ENCODE results near the gene DDA1. TPM values are rescaled to one million over a fixed set of nuclear protein-coding genes. Genes with fewer than 3 reads are reported as not detected.
"Not testable (repeated sequence)": the region's sequence is repeated elsewhere in the genome, so short reads cannot be mapped to it uniquely, and the experiment has no call there.

Gene DDA1
- total RNA-seq, 2 experiments from 2014 or later = 37.2 to 37.5 TPM

DNA sequence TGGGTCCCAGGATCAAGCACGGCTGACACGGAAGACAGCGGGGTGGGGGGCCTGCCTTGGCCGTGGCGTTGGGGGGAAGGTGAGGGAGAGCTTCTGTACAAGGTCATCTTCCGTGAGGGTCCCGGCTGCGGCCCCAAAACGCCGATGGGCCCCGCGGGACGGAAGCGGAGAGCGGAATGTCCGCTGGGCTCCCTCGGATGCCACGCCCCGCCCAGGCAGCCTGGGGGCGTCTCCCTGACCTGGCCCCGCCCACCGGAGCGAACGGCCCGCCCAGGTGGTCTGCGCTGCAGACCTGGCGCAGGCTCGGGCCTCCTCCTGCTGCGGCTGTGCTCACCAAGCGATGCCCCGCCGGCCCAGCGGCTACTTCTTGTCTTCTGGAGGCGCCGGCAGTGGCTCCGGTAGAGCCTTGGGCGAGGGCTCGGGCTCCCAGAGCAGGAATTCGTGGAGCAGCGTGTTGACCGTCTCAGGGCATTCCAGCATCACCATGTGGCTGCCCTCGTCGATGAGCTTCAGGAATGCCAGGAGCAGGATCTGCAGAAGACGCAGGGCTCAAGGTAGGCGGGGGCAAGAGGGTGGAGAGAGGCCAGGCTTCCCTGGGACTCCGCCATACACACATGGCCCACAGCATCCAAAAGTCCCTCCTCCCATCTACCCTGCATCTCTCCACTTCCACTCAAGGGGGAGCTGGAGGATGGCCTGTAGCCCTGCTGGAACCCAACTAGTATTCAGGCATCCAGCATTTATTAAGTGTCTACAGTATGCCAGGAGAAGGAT lies 16.9 kb upstream of the DDA1 start:
- intact Hi-C loops (cut with micrococcal nuclease) = loop anchor here (1.0 kb wide), 1 partner anchor 94 kb away; no protein-coding TSS in a partner anchor
- Mint-ChIP-seq H3K9me3 (no peaks in the 10 kb centered on the region), H3K27ac (peak overlapping the region; percentile 28), H3K36me3 (no peaks in the 10 kb centered on the region), H3K4me3 (peak overlapping the region; percentile 86), H3K27me3 (peaks cover 3% of the 10 kb centered on the region), H3K4me1 (ENCODE audit: low read depth) (peaks cover 9% of the 10 kb centered on the region)
- DNase-seq = peak; percentile 86
- CTCF ChIA-PET = interaction anchor here (0.6 to 3.4 kb wide), 14 partner anchors 10 to 197 kb away, joined by 3 to 24 read pairs (median 4); partner anchors contain the start of genes ABHD8, ANKLE1, ANO8 and BABAM1
- POLR2A ChIA-PET = interaction anchor here (0.6 to 1.2 kb wide), 3 partner anchors 13 to 58 kb away, joined by 3 to 4 read pairs (median 3); partner anchors contain the start of gene MRPL34

DNA sequence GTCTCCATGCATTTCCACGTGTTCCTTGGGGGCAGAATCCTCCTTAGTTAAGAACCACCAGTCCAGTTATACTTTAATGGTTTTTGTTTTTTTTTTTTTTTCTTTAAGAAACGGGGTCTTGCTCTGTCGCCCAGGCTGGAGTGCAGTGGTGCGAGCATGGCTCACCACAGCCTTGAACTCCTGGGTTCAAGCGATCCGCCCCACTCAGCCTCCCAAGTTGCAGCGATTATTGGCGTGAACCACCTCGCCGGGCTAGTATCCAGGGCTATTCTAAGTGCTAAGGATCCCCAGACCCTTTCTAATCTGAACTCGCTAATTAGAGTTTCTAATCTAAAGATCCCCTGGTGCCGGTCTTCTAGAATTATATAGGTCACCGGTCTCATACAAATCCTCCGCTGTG lies 15.8 kb upstream of the DDA1 start:
- no peak for DNase-seq
- Mint-ChIP-seq H3K27ac (no peak overlapping the region), H3K36me3 (peaks cover 3% of the 10 kb centered on the region), H3K4me1 (ENCODE audit: low read depth) (peaks cover 9% of the 10 kb centered on the region), H3K9me3 (peaks cover 4% of the 10 kb centered on the region), H3K27me3 (peaks cover 3% of the 10 kb centered on the region), H3K4me3 (no peak overlapping the region)
- ChIA-PET CTCF (interaction anchor here (0.7 to 3.4 kb wide), 9 partner anchors 10 to 199 kb away, joined by 3 to 24 read pairs (median 11); partner anchors contain the start of genes ABHD8, ANKLE1, ANO8 and BABAM1), POLR2A (no interaction called here)
- intact Hi-C loops (cut with micrococcal nuclease) = no loop called here

DNA sequence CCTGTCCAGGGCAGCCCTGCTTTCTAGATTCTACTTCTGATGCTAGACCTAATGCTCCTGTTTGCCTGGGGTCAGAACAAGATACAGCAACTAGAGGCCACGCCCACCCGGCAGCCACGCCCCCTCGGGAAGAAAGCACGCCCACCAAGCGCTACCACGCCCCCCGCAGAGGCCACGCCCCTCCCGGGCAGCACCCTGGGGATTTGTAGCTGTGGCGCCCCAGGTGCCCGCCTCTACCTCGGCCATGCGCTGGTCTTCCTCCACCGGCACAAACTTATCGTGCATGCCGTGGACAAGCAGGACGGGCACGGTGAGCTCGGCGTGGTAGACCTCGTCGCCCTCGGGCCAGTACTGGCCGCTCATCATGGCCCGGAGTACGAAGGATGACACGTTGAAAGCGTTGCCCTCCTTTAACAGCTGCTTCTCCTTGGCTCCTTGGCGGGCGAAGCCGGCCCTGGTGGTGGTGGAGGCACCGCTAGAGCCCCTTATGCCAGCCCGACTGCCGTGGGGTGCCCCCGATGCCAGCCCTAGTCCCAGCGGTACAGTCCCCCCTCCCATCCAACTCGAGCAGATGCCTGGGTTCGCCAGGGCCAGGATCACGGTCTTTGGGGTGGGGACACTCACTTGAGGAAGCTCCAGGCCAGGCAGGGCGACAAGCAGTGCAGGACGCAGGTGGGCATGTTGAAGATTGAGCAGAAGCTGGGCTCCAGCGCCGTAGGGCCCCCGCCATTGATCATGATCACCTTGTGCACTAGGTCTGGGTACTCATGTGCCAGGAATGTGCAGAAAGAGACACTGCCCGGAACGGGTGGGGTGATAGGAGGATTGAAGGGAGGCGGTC lies 15.1 kb upstream of the DDA1 start:
- Mint-ChIP-seq H3K36me3 (peaks cover 3% of the 10 kb centered on the region), H3K4me1 (ENCODE audit: low read depth) (peaks cover 9% of the 10 kb centered on the region), H3K27me3 (peaks cover 2% of the 10 kb centered on the region), H3K9me3 (peaks cover 4% of the 10 kb centered on the region), H3K27ac (no peak overlapping the region), H3K4me3 (no peak overlapping the region)
- ChIA-PET CTCF (interaction anchor here (0.5 to 3.7 kb wide), 4 partner anchors 11 to 106 kb away, joined by 3 to 24 read pairs (median 12); partner anchors contain the start of gene MRPL34), POLR2A (interaction anchor here (0.6 to 0.9 kb wide), 2 partner anchors 28 to 98 kb away, joined by 3 read pairs; partner anchors contain the start of gene BABAM1)
- intact Hi-C loops (cut with micrococcal nuclease) = no loop called here
- DNase-seq = peak; percentile 73

- H3K4me3 Mint-ChIP-seq = not testable (repeated sequence)
Observed at GRCh38 chr19:17295551-17295950, 13.8 kb upstream of the DDA1 start.

GRCh38 chr19:17296273-17296672 lies 13.1 kb upstream of the DDA1 start:
- Mint-ChIP-seq H3K4me1 (ENCODE audit: low read depth) (peaks cover 9% of the 10 kb centered on the region), H3K36me3 (peaks cover 3% of the 10 kb centered on the region), H3K4me3 (no peak overlapping the region), H3K27ac (peak overlapping the region; percentile 8), H3K9me3 (peaks cover 4% of the 10 kb centered on the region), H3K27me3 (no peaks in the 10 kb centered on the region)
- ChIA-PET POLR2A (no interaction called here), CTCF (interaction anchor here (3.7 kb wide), 1 partner anchor 9 kb away, joined by 18 read pairs; the partner anchor contains the start of gene MRPL34)
- intact Hi-C loops (cut with micrococcal nuclease) = no loop called here
- DNase-seq = peak; percentile 35

More at GRCh38 chr19:17295551-17295950, 13.8 kb upstream of the DDA1 start:
- intact Hi-C loops (cut with micrococcal nuclease); H3K27ac Mint-ChIP-seq; H3K27me3 Mint-ChIP-seq; H3K9me3 Mint-ChIP-seq; H3K36me3 Mint-ChIP-seq; H3K4me1 Mint-ChIP-seq (ENCODE audit: low read depth); DNase-seq; POLR2A ChIA-PET: not testable (repeated sequence)
- CTCF ChIA-PET = interaction anchor here (3.7 kb wide), 1 partner anchor 9 kb away, joined by 18 read pairs; the partner anchor contains the start of gene MRPL34

DNA sequence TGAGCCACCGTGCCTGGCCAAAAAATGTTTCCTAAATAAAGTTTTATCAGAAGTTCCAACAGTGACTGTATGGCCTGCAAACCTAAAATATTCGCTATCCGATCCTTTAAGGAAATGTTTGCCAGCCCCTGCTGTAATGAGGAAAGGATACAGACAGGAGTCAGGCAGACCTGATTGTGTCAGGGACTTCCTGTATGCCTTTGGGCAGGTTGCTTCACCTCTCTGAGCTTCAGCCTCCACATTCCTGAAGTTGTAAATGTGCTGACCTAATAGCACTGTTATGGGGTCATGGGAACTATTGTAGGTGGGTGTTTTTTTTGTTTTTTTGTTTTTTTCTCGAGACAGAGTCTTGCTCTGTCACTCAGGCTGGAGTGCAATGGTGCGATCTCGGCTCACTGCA lies 12.4 kb upstream of the DDA1 start:
- Mint-ChIP-seq H3K4me1 (ENCODE audit: low read depth) (peaks cover 6% of the 10 kb centered on the region), H3K27ac (no peak overlapping the region), H3K4me3 (no peak overlapping the region), H3K27me3 (no peaks in the 10 kb centered on the region), H3K36me3 (peaks cover 3% of the 10 kb centered on the region), H3K9me3 (peaks cover 4% of the 10 kb centered on the region)
- intact Hi-C loops (cut with micrococcal nuclease) = no loop called here
- ChIA-PET POLR2A (no interaction called here), CTCF (interaction anchor here (0.9 to 3.7 kb wide), 3 partner anchors 8 to 89 kb away, joined by 4 to 18 read pairs (median 12); partner anchors contain the start of gene MRPL34)
- no peak for DNase-seq

DNA sequence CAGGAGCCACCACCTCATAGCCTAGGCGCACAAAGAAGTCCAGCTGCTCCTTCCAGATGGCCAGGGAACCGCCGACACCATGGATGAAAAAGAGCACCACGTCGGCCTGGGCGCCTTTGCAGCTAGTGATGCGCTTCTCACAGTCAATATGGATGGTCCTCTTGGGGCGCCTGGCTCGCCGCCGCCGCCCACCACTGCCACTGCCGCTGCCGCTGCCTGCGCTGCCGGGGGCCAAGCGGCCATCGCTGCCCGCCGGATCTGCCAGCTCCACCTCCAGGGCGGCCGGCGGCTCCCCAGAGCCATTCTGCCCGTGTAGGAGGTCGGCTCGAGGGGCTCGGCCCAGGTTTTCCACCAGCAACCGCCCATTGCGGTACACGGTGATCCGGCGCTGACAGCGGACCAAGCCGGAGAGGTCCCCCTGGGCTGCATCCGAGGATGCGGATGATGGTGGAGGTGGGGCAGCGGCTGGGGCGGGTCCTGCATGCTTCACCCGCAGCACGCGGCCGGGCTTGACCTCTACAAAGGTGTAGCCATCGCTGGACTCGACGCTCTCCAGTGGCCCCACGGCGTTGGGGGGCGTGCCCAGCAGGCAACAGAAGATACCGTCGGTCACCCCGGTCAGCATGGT lies 8.3 kb upstream of the DDA1 start:
- Mint-ChIP-seq H3K4me1 (ENCODE audit: low read depth) (peaks cover 27% of the 10 kb centered on the region), H3K36me3 (peaks cover 3% of the 10 kb centered on the region), H3K27me3 (no peaks in the 10 kb centered on the region), H3K4me3 (no peak overlapping the region), H3K27ac (no peak overlapping the region), H3K9me3 (peaks cover 4% of the 10 kb centered on the region)
- no peak for DNase-seq
- intact Hi-C loops (cut with micrococcal nuclease) = no loop called here
- ChIA-PET POLR2A (no interaction called here), CTCF (interaction anchor here (0.9 kb wide), 1 partner anchor 35 kb away, joined by 3 read pairs; no protein-coding TSS in a partner anchor)

DNA sequence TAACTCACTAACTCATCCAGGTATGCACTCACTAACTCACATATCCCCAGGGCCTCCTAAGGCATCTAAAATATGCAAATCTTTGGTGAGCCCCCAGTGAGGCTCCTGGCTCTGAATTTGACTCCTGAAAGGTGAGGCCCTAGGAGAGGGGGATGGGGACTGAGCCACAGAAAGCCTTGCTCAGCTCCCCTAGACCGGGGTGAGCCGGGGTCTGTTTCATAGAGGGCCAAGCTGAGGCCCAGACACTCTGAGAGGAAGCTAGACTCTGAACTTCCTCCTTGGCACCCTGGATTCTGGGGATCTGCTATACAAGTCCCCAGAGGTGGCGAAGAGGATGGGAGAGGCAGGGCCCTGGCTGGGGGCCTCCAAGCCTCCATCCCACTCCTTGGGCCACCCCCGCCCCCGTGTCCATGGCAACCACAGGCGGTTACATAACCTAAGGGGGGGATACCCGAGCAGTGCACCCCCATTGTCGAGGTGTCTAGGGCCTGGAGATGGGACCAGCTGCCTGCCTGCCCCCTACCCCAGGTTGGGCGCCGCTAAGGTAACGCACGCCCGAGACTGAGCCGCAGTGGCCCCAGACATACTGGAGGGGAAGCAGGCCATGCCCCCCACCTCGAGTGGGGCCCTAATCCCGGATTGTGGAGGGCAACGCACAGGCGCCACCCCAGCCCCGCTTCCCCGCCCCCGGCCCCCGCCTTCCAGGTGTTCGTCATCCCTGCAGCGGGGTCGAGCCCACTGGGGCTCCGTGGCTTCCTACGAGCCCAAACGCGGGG lies 6.8 kb upstream of the DDA1 start:
- no peak overlapping the region for H3K27ac Mint-ChIP-seq
- no peak for DNase-seq
- no peaks in the 10 kb centered on the region for H3K27me3 Mint-ChIP-seq
- intact Hi-C loops (cut with micrococcal nuclease) = no loop called here
- H3K9me3 Mint-ChIP-seq = peaks cover 4% of the 10 kb centered on the region
- ChIA-PET POLR2A (no interaction called here), CTCF (interaction anchor here (1.5 to 2.4 kb wide), 2 partner anchors 10 to 19 kb away, joined by 4 to 12 read pairs; no protein-coding TSS in a partner anchor)
- H3K4me1 Mint-ChIP-seq (ENCODE audit: low read depth) = peaks cover 38% of the 10 kb centered on the region
- peak overlapping the region; percentile 64 for H3K4me3 Mint-ChIP-seq
- peaks cover 3% of the 10 kb centered on the region for H3K36me3 Mint-ChIP-seq

- CTCF ChIA-PET = interaction anchor here (0.7 to 2.4 kb wide), 6 partner anchors 7 to 82 kb away, joined by 3 to 18 read pairs (median 5); partner anchors contain the start of gene BABAM1
- H3K36me3 Mint-ChIP-seq = no peaks in the 10 kb centered on the region
- H3K27me3 Mint-ChIP-seq = no peaks in the 10 kb centered on the region
- intact Hi-C loops (cut with micrococcal nuclease) = no loop called here
- POLR2A ChIA-PET = interaction anchor here (0.7 kb wide), 1 partner anchor 1233 kb away, joined by 4 read pairs; no protein-coding TSS in a partner anchor
- peaks cover under 1% of the 10 kb centered on the region for H3K9me3 Mint-ChIP-seq
- peaks cover 43% of the 10 kb centered on the region for H3K4me1 Mint-ChIP-seq (ENCODE audit: low read depth)
- H3K4me3 Mint-ChIP-seq = peak within 1 kb of the TSS; percentile 64
- DNase-seq = peak; percentile 96
- no peak within 1 kb of the TSS for H3K27ac Mint-ChIP-seq
Observed at GRCh38 chr19:17303167-17303939, 6.0 kb upstream of the DDA1 start, which contains the start of gene ABHD8. ABHD8 (minus strand) TSS chr19:17303425; CDS start chr19:17301616, 1,809 bp downstream.

DNA sequence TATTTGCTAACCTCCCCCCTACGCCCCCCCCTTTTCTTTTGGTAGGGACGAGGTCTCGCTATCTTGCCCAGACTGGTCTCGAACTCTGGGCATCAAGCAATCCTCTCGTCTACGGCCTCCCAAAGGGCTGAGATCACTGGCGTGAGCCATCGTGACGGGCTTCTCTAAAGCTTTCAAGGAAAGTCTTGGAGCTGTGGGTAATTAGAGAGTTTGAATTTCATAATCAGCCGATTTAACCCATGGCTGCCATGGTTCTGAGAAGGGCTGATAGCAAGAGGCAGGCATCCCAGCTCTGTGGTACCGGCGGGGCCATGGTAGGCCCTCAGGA lies 5.5 kb upstream of the DDA1 start:
- CTCF ChIA-PET = interaction anchor here (0.7 to 2.4 kb wide), 6 partner anchors 8 to 82 kb away, joined by 3 to 18 read pairs (median 5); partner anchors contain the start of gene BABAM1
- POLR2A ChIA-PET = interaction anchor here (0.7 kb wide), 1 partner anchor 1234 kb away, joined by 4 read pairs; no protein-coding TSS in a partner anchor
- Mint-ChIP-seq H3K27me3 (no peaks in the 10 kb centered on the region), H3K36me3 (no peaks in the 10 kb centered on the region), H3K4me1 (ENCODE audit: low read depth) (peaks cover 44% of the 10 kb centered on the region), H3K27ac (no peak overlapping the region), H3K4me3 (no peak overlapping the region), H3K9me3 (no peaks in the 10 kb centered on the region)
- DNase-seq = no peak
- intact Hi-C loops (cut with micrococcal nuclease) = no loop called here
